Measurements from ENCODE around the gene PRB3.

The PRB3 gene

DNA sequence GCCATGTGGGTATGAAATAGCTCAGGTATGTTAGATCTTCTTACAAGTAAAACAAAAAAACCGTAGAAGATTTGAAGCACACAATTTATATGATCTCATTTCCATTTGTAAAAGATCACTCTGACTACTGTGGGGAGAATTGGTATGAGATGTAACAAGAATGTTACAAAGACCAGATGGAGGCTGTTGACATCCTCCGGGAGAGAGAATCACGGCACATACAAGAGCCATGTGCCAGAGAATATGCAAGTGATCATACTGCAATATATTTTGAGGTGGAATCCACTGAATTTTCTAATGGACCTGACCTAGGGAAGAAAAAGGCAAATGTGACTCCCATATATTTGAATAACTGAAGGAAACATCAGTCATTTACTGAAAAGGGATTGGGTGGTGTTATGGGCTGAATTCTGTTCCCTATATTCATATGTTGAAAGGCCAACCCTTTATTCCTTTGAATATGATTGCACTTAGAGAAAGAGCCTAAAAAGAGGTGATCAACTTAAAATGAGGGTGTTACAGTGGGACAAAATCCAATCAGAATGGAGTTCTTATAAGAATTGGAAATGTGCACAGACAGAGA, 29.1 kb downstream of the PRB3 start:
- DNase-seq (ENCODE audit: low spot score): no peak
- TF ChIP-seq, protein P1, sequence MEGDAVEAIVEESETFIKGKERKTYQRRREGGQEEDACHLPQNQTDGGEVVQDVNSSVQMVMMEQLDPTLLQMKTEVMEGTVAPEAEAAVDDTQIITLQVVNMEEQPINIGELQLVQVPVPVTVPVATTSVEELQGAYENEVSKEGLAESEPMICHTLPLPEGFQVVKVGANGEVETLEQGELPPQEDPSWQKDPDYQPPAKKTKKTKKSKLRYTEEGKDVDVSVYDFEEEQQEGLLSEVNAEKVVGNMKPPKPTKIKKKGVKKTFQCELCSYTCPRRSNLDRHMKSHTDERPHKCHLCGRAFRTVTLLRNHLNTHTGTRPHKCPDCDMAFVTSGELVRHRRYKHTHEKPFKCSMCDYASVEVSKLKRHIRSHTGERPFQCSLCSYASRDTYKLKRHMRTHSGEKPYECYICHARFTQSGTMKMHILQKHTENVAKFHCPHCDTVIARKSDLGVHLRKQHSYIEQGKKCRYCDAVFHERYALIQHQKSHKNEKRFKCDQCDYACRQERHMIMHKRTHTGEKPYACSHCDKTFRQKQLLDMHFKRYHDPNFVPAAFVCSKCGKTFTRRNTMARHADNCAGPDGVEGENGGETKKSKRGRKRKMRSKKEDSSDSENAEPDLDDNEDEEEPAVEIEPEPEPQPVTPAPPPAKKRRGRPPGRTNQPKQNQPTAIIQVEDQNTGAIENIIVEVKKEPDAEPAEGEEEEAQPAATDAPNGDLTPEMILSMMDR (IDR thresholded peaks at IDR 0.05; ENCODE audit: extremely low read depth, missing control alignments): no peak

DNA sequence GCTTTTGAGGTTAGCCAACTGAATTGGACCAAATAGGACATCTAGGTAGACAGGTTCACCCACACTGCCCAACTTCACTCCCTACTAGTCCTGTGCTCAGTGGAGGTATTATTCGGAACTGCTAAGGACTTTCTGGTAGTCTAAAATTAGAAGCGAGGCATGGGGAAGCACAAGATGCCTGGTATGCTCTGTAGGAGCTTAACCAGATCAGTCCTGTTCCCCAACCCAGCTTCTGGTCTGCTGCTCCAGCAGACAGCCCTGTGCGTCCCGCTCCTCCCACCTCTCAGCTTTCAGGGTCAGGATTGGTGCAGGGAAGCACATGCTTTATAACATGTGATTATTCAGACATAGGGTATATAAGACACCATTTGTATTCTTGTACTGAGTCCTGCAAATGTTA, 31.2 kb downstream of the PRB3 start:
- DNase-seq (ENCODE audit: low spot score): no peak
- TF ChIP-seq, protein P1 (IDR thresholded peaks at IDR 0.05; ENCODE audit: extremely low read depth, missing control alignments): no peak

DNA sequence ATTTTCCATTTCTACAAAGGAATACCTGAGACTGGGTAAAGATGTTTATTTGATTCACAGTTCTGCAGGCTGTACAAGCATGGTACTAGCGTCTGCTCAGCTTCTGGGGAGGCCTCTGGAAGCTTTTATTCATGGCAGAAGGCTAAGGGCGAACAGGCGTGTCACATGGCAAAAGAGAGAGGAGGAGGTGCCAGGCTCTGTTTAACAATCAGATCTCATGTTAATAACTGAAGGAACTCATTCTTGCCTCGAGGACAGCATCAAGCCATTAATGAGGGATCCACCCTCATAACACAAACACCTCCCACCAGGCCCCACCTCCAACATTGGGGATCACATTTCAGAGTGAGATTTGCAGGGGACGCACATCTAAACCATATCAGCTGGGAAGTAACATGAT, 36.0 kb downstream of the PRB3 start:
- TF ChIP-seq, protein P1 (IDR thresholded peaks at IDR 0.05; ENCODE audit: extremely low read depth, missing control alignments): no peak
- DNase-seq (ENCODE audit: low spot score): no peak

DNA sequence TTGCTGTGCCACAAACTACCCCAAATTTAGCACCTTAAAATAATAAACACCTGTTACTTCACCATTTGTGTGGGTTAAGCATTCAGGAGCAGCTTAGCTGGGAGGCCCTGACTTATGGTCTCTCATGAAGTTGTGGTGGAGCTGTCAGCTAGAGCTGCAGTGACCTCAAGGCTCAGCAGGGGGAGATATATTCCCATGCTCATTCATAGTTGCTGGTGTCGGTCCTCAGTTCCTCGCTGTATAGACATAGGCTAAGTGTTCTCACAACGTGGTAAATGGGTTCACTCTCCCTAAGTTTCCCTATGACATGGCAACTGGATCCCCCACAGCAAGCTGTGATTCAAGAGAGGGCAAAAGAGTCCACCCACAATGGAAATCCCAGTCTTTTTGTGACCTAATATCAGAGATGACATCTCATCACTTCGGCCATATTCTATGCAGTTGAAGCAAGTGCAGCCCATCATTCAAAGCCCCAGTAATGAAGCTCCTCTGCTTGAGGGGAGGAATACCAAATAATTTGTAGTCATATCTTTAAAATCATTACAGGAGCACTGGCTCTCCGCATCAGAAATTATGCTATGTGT, 41.1 kb downstream of the PRB3 start:
- peak; percentile 42 for DNase-seq (ENCODE audit: low spot score)
- TF ChIP-seq, protein P1 (IDR thresholded peaks at IDR 0.05; ENCODE audit: extremely low read depth, missing control alignments): peak; percentile 60

DNA sequence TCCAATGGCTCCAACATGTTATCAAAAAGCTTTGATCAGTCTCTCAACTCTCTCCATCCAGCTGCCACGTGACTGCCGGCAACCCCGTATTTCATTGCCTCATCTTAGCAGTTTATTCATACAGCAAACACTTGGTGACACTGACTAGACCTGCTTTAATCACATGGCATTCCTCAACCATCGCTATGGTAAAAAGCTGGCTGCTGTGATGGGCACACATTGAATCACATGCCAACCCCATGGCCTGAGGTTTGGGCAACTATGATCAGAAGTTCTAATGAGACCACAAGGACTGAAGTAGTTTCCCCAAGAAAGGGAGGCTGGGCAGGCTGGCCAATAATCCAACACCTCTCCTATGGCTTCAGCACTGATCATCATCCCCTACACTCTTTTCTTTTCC, 42.1 kb downstream of the PRB3 start:
- TF ChIP-seq, protein P1 (IDR thresholded peaks at IDR 0.05; ENCODE audit: extremely low read depth, missing control alignments): no peak
- DNase-seq (ENCODE audit: low spot score): no peak

Data from GM20000 (cell line).